PC-9 (cell line): ENCODE data around the gene ROR2. TPM values are rescaled to one million over a fixed set of nuclear protein-coding genes. Genes with fewer than 3 reads are reported as not detected.

Experiments used
- BruUV-seq: library from RNA; stranded (reverse); fragments of 400-500 nt; replicated peaks from 2 replicates; lab custom pipeline; 2021; lab: Mats Ljungman, UMichigan
- CTCF ChIA-PET: fragments of 300-600 bp; sonication (Branson Sonifier 250); formaldehyde crosslinking; loops from one replicate; lab custom pipeline; 2022; ENCODE audit warnings: antibody characterized with exemption; lab: Charles Lee
- POLR2A ChIA-PET: fragments of 300-600 bp; sonication (Branson Sonifier 250); formaldehyde crosslinking; loops from one replicate; lab custom pipeline; 2022; ENCODE audit warnings: antibody characterized with exemption; ENCODE audit not compliant: unreplicated experiment; lab: Charles Lee
- DNase-seq, 2 experiments: peaks; one replicate each; pipeline versions ENCODE4 v3.0.0 to v3.0.0-alpha.2; 2015 to 2022; ENCODE audit warnings: mixed read lengths in 1 of 2
- H2AFZ ChIP-seq: fragments of 200-600 bp; sonication (generic); 2 replicates; pipeline ENCODE4 v1.8.1; 2017; ENCODE audit warnings: antibody characterized with exemption
- H3F3A ChIP-seq: fragments of 200-600 bp; sonication (generic); 2 replicates; pipeline ENCODE4 v1.8.1; 2017; ENCODE audit warnings: antibody characterized with exemption, mild to moderate bottlenecking, low read depth; ENCODE audit not compliant: insufficient read depth
- H3K27ac ChIP-seq: fragments of 200-600 bp; sonication (generic); 2 replicates; pipeline ENCODE4 v1.6.1; 2016; ENCODE audit warnings: mixed run types
- H3K27me3 ChIP-seq: fragments of 200-600 bp; sonication (generic); 2 replicates; pipeline ENCODE4 v1.6.1; 2016; ENCODE audit warnings: low read depth, mixed run types; ENCODE audit not compliant: insufficient read depth
- H3K36me3 ChIP-seq: fragments of 200-600 bp; sonication (generic); 2 replicates; pipeline ENCODE4 v1.6.1; 2016; ENCODE audit warnings: low read depth, mixed run types
- H3K4me1 ChIP-seq: fragments of 200-600 bp; sonication (generic); replicated peaks from 2 replicates; pipeline ENCODE4 v1.6.1; 2016; ENCODE audit warnings: mixed run types; ENCODE audit not compliant: insufficient read depth
- H3K4me2 ChIP-seq: fragments of 200-600 bp; sonication (generic); 2 replicates; pipeline ENCODE4 v1.6.1; 2017; ENCODE audit warnings: mixed run types
- H3K4me3 ChIP-seq: fragments of 200-600 bp; sonication (generic); 2 replicates; pipeline ENCODE4 v1.6.1; 2016; ENCODE audit warnings: mixed run types
- H3K79me2 ChIP-seq: fragments of 200-600 bp; sonication (generic); 2 replicates; pipeline ENCODE4 v1.6.1; 2017; ENCODE audit warnings: low read depth, mixed run types
- H3K9me2 ChIP-seq: fragments of 200-600 bp; sonication (generic); 2 replicates; pipeline ENCODE4 v1.8.1; 2017; ENCODE audit warnings: mild to moderate bottlenecking; ENCODE audit not compliant: insufficient read depth
- H3K9me3 ChIP-seq: fragments of 200-600 bp; sonication (generic); 2 replicates; pipeline ENCODE4 v1.8.1; 2016; ENCODE audit warnings: low read depth; ENCODE audit not compliant: insufficient read depth
- H4K20me1 ChIP-seq: fragments of 200-600 bp; sonication (generic); 2 replicates; pipeline ENCODE4 v1.8.1; 2017; ENCODE audit not compliant: insufficient read depth
- CTCF ChIP-seq: fragments of 200-600 bp; sonication (generic); conservative IDR thresholded peaks from 2 replicates; pipeline ENCODE4 v1.6.1; 2017; ENCODE audit warnings: mixed run types, antibody characterized with exemption, mild to moderate bottlenecking, moderate library complexity
- EZH2 ChIP-seq: fragments of 200-600 bp; sonication (generic); IDR thresholded peaks from 2 replicates; pipeline ENCODE4 v1.8.0; 2017; ENCODE audit warnings: antibody characterized with exemption, low read depth
- intact Hi-C: fragments of 100-400 bp; cut with micrococcal nuclease; formaldehyde crosslinking; loops from one replicate; pipeline ENCODE4 v1.10.0; 2022; ENCODE audit not compliant: unreplicated experiment
- total RNA-seq: library from RNA; stranded (reverse); gene quantifications from 2 replicates; pipeline ENCODE4 v1.2.3, GENCODE V29; 2021

Gene ROR2
- total RNA-seq, 1 experiment from 2014 or later: not detected

DNA sequence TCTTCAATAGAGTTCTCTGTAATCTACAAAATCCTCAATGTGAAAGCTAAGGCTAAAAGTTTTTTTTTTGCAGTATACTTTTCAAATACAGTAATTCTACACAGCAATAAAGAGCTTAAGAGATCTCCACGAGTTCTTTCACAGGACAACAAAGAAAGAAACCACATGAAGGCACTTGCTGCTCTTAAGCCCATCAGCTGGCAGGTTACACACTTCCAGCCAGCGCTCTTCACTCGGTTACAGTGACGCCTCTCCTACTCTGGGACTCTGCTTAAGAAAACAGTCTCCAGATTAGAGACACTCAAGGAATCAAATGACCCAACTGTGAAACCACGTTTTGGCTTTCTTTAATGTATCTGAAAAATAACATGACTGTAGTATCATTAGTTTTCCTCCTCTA is 85.0 kb downstream of the ROR2 start:
- no peaks in the 10 kb centered on the region for H3K9me3 ChIP-seq
- BruUV-seq: no TSS peak

DNA sequence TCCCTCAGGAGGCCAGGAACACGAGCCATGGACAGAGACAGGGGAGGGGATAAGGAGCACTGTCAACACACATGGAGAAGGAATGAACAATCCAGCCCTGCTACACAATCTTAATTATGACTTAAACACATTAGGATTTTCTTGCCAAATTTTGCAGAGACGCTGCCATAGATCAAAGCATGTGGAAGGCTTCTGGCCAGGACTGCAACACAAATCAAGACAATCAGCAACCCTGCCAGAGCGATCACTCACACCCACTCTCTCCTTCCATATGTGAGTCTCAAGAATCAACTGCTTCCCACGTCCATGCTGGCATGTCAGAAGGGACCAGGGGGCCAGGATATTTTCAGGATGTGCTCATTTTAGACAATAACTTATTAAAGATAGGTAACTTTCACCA is 85.6 kb downstream of the ROR2 start:
- Histone ChIP-seq H3K9me2 (no peaks in the 10 kb centered on the region), H3K4me2 (no peak overlapping the region), H3K36me3 (no peaks in the 10 kb centered on the region), H3K79me2 (no peaks in the 10 kb centered on the region), H3K27ac (no peak overlapping the region), H3K4me3 (no peak overlapping the region), H3K4me1 (no peaks in the 10 kb centered on the region), H4K20me1 (no peaks in the 10 kb centered on the region), H2AFZ (no peak overlapping the region), H3K27me3 (peaks cover 65% of the 10 kb centered on the region), H3K9me3 (no peaks in the 10 kb centered on the region), H3F3A (no peaks in the 10 kb centered on the region)
- no peak for DNase-seq
- ChIA-PET CTCF (no interaction called here), POLR2A (no interaction called here)
- BruUV-seq: no TSS peak
- TF ChIP-seq EZH2 (no peak), CTCF (no peak)
- intact Hi-C loops: no loop called here

More for the DNA sequence above, 85.0 kb downstream of the ROR2 start:
- Histone ChIP-seq H3K4me3 (no peak overlapping the region), H4K20me1 (no peaks in the 10 kb centered on the region), H3K4me1 (no peaks in the 10 kb centered on the region), H2AFZ (no peak overlapping the region), H3K9me2 (no peaks in the 10 kb centered on the region), H3K4me2 (no peak overlapping the region), H3K79me2 (no peaks in the 10 kb centered on the region), H3F3A (no peaks in the 10 kb centered on the region), H3K27me3 (peaks cover 68% of the 10 kb centered on the region), H3K27ac (no peak overlapping the region), H3K36me3 (no peaks in the 10 kb centered on the region)
- POLR2A ChIA-PET: no interaction called here
- intact Hi-C loops: no loop called here
- TF ChIP-seq CTCF (no peak), EZH2 (no peak)
- no peak for DNase-seq
- CTCF ChIA-PET: no interaction called here

DNA sequence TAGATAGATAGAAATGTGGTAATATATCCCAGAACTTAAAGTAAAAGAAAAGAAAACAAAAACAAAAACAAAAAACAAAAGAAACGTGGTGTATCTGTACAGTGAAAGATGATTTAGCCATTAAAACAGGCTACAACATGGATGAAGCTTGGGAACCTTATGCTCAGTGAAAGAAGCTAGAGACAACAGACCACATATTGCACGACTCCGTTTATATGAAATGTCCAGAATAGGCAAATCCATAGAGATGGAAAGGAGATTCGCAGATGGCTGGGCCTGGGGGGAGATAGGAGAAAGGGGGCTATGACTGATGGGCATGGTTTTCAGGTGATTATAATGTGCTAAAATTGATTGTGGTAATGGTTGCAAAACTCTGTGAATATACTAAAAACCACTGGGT is 86.6 kb downstream of the ROR2 start:
- peaks cover 59% of the 10 kb centered on the region for H3K27me3 ChIP-seq
- no TSS peak for BruUV-seq
- H3K36me3 ChIP-seq: no peaks in the 10 kb centered on the region
- ChIA-PET POLR2A (no interaction called here), CTCF (no interaction called here)
- no peaks in the 10 kb centered on the region for H3K4me1 ChIP-seq
- no peaks in the 10 kb centered on the region for H3K9me2 ChIP-seq
- H3K79me2 ChIP-seq: no peaks in the 10 kb centered on the region
- H3F3A ChIP-seq: no peaks in the 10 kb centered on the region
- no peak overlapping the region for H3K27ac ChIP-seq
- H4K20me1 ChIP-seq: no peaks in the 10 kb centered on the region
- intact Hi-C loops: no loop called here
- DNase-seq: no peak
- H3K4me3 ChIP-seq: no peak overlapping the region
- no peak overlapping the region for H3K4me2 ChIP-seq
- no peaks in the 10 kb centered on the region for H3K9me3 ChIP-seq
- TF ChIP-seq CTCF: no peak
- TF ChIP-seq EZH2: no peak
- no peak overlapping the region for H2AFZ ChIP-seq
